NCI-H1417 treated with DMSO at 0.1 percent for 48 hours (cell line): Measurements from ENCODE around the gene KIF5C.

Experiments used
- DNase-seq: peaks from one replicate; lab custom pipeline; 2025; lab: John Stamatoyannopoulos, UW

KIF5C gene

GRCh38 chr2:148887350-148888002 is 12.4 kb downstream of the KIF5C start:
- no peak for DNase-seq

GRCh38 chr2:148888003-148888501 is 13.0 kb downstream of the KIF5C start:
- no peak for DNase-seq

- no peak for DNase-seq
Measured at GRCh38 chr2:148888986-148889385, 14.0 kb downstream of the KIF5C start.

- no peak for DNase-seq
Measured at GRCh38 chr2:148893906-148894305, 18.9 kb downstream of the KIF5C start.

DNA sequence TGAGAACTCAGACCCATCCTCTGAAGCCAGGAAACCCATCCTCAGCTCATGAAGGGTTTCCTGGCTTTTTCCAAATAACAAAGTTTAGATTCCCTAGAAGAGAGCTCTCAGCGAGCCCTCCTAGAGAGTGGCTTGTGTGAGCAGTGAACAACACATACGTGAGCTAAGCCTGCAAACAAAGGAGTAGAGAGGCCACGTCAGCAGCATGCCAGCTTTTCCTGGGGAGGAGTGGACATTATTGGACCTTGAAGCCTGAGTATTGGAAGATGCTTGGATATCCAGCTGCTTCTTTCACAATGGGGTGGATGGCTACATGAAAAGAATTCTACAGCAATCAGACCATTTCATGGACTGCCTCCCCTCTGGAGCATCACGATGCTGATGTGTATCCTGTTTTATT is 21.1 kb downstream of the KIF5C start:
- DNase-seq, result no peak

DNA sequence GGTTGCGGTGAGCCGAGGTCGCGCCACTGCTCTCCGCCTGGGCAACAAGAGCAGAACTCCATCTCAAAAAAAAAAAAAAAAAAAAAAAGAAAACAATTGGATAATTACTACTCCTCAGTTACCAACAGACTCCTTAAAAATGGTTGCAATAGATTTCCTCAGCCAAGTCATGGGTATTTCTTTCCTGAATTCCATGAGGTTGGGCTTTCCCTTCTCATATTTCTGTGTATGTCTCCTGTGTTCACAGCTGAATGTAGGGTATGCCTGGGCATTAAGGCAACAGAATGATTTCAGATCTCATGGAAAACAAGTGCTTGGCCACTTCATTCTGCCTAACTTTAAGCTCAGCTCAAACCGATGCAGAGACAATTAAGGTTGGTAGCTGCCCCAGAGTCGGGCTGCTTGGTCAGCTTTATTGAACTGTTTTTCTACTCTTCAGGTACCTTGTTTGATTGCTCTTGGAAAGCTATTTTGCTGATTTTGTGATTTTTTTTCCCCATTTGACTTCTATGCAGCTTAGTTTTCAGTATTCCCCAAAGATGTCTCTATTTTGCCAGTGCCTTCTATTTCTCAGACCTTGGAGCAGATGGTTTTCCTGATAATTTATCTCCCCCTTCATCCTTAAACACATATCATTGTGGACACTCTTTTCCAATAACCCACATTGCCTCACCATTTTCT is 24.8 kb downstream of the KIF5C start:
- no peak for DNase-seq

DNA sequence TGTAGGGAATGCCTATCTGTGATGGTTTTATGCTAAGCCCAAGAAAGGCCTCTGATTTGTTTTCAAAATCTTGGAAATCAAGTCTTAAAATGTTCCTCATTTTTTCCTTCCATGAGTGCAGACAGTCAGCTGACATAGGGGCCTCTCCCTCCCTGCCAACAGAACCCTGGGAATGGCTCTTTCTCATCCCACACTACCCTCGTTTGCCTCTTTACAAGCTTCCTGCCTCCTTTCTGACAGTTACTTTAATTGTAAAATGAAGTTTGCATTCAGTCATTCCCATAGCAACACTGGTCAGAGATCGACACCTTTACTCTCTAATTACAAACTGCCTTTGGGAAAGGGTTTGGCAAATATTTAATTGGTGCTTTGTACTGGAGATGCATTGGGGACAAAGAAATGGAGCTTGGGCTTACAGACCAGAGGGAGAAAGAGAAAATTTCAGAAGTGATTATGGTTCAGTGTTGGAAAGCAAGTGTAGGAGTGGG is 25.4 kb downstream of the KIF5C start:
- DNase-seq, result peak; percentile 70

GRCh38 chr2:148901142-148901541 is 26.1 kb downstream of the KIF5C start:
- DNase-seq, result peak; percentile 51

- no peak for DNase-seq
Measured at GRCh38 chr2:148902798-148903197, 27.8 kb downstream of the KIF5C start.

DNA sequence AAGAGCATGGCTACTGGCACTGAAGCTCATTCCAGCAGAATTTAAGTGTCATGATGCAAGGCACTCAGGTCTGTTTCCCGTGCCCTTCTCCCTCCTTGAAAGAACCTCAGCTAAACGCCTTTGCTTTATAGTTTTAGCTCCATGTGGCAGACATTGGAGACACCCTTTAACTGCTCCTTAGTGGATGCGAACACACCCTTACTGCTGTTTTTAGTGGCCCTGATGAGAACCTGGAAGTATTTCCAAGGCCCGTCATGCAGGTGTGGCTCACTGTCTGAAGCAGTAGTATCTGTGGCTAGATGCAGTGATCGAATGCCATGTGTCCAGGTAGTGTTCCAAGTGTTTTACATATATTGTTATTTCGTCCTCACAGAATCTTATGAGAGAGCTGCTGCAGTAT is 28.3 kb downstream of the KIF5C start:
- no peak for DNase-seq

- DNase-seq, result peak; percentile 93
Measured at GRCh38 chr2:148903979-148904378, 29.0 kb downstream of the KIF5C start.

DNA sequence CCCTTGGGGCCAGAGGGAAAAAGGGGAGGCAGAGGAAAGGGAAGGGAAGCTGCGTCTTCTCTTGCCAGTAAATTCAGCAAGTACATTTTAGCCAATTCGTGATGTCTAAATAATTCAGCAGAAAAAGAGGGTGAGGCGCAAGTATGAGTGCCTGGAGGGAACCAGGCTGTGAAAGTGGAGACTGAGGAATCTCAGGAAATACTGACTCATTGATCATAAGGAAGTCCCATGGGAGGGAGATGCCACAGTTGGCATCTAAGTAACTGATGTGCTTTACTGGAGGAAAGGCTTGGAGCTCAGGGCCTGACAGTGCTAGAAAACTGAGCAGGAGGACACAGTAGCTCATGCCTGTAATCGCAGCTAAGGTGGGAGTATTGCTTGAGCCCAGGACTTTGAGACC is 31.1 kb downstream of the KIF5C start:
- DNase-seq, result no peak

- no peak for DNase-seq
Measured at GRCh38 chr2:148907085-148907785, 32.2 kb downstream of the KIF5C start.

DNA sequence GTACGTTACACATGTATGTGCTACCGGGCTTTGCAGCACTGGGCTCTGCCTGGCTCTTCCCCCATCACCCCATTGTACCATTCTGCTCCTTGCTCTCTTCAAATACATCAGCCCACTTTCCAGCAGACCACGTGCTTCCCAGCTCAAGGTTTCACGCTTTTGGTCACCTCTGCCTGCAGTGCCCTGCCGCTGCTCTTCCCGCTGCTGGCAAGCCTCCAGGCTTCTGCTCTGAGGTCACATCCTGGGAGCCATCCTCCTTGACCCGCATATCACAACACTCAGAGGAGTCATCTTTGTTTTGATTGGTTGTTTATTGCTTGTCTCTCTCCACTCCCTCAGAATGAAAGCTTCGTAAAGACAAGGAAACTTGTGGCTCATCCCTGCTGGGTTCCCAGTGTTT is 34.1 kb downstream of the KIF5C start:
- DNase-seq, result no peak

DNA sequence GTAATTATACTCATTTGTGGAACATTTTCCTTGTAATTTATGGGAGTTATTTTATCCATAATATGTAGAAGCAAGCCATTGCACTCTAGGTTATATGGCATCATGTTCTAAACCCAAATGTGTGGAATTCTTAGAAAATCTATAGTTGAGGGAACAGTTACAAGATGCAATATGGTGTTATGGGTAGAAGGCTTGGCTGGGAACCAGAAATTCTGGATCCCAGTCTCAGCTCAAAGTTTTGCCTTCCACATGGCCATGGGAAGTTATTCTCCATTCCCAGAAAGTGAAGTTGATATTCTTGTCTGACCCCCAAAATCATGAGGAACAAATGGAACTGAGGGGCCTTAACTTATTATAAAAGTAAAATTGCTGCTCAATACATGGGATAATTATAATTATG is 38.0 kb downstream of the KIF5C start:
- no peak for DNase-seq

- no peak for DNase-seq
Measured at GRCh38 chr2:148913492-148913891, 38.5 kb downstream of the KIF5C start.

GRCh38 chr2:148914463-148914862 is 39.4 kb downstream of the KIF5C start:
- DNase-seq, result no peak

DNA sequence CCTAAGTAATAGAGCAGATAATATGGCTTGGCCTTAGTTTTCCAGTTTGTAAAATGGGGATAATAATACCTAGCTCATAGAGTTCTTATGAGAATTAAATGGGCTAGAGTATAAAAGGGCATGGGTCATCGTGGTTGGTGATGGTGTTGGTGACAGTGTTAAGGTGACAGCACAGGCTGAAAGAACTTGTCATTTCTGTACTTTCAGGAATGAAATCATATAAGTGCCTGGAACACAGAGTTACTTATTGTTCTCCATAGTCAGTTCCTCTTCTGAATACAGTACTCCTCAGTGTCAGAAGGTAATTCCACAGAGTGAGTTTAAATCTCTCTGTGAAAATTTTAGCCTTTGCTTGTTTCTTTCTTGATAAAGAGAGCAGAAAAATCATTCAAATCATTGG is 42.4 kb downstream of the KIF5C start:
- no peak for DNase-seq

DNA sequence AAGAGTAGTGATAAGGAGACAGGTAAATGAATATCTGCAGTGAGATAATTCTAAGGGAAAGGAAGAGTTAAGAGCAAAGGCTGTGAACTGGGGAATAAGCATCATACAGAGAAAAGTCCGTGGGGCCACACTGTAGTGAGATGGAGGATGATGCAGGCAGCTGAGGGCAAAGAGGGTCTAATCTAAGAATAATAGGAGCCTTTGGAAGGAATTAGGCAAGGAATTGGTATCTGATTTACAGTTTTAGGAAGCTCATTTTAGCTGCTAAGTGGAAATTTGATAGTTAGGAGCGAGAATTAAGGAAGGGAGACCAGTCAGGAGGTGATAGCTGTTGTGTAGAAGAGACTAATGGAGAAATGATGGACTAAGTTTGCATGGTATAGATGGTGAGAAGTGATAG is 43.5 kb downstream of the KIF5C start:
- no peak for DNase-seq

DNA sequence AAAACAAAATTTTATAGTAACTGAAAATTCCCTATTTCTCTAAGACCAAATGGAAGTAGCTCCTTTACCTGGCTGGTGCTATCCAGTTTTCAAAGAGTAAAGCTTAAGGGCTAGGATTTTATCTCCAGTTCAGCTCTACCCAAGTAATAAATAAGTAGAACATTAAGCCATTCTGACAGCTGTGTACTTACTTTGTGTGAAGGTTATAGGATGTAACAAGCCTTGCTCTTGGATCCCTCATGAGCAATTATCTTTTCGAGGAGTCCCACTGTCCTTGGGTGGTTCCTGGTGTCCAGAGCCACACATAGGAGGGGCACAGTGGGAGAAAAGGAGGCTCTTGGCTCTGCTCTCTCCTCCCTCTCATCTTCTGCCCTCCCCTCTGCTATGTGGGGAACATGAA is 45.5 kb downstream of the KIF5C start:
- no peak for DNase-seq

- DNase-seq, result no peak
Measured at GRCh38 chr2:148922062-148922461, 47.0 kb downstream of the KIF5C start.

DNA sequence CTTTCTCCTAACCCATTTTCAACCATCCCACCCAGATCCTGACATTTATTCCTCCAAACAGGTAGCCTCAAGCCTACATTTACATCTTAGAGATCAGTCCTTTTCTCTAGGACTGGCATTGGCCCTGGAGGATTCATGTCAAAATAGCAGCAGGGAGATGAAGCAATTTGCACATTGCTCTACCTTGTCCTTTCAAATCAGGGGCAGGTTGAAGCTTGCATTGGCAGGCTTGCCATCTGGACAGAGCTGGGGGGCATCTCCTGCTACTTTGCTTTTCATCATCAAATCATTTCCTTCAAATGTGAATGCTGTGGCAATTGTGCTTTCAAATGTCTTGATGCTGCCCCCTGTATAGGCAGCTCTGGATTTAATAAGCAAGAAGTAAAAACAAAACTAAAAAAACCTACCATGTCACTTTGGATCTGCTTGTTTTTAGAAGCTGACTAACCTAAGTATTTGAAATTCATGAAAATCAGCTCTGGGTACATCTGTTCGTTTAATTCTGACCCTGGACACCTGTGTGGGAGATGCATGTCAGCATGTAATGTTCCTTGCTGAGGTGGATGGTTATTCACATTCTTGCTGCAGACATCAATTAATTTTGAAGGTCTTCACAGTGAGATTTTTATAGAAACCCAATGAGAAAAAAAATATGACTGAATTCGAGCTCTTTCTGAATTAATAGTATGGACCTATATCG is 47.9 kb downstream of the KIF5C start:
- DNase-seq, result no peak
